NCI-H128 (cell line): Measurements from ENCODE around the gene TIAM2.
"Not testable (repeated sequence)": the region's sequence is repeated elsewhere in the genome, so short reads cannot be mapped to it uniquely, and the experiment has no call there.

Experiments
- DNase-seq: peaks from one replicate; lab custom pipeline; 2025; ENCODE audit not compliant: unreplicated experiment; lab: John Stamatoyannopoulos, UW

Gene TIAM2

DNA sequence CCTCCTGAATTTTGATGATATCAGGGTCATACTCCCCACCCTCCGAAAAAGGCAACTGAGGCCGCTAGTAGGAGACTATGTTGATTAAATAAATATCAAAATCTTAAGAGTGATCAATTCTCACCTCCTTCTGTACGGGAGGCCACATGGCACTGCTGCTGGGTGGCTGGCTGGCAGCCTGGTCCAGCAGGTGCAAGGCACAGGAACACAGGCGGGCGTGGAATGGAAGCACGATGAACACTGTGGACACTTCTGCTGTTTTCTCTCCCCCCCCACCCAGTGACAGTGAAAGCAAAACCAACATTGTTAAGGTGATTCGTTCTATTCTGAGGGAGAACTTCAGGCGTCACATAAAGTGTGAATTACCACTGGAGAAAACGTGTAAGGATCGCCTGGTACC, 259.0 kb downstream of the TIAM2 start:
- no peak for DNase-seq

DNA sequence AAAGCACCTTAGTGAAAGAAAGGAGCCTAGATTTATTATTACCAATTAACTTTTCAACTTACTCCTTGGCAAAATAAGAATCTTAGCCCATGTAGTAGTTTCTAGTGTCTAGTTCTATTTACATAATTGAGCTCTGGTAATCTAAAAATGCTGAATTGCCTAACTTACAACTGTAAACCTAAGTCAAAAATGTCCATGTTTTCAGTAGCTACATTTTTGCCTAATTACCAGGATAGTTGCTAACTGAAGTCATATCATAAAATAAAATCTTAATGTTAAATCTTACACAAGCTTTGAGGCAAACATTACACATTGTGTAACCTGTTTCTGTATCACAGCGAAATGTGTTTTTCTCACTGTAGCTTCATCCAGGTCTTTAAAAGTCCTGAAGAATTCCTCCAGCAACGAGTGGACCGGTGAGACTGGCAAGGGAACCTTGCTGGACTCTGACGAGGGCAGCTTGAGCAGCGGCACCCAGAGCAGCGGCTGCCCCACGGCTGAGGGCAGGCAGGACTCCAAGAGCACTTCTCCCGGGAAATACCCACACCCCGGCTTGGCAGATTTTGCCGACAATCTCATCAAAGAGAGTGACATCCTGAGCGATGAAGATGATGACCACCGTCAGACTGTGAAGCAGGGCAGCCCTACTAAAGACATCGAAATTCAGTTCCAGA, 261.1 kb downstream of the TIAM2 start:
- no peak for DNase-seq

DNA sequence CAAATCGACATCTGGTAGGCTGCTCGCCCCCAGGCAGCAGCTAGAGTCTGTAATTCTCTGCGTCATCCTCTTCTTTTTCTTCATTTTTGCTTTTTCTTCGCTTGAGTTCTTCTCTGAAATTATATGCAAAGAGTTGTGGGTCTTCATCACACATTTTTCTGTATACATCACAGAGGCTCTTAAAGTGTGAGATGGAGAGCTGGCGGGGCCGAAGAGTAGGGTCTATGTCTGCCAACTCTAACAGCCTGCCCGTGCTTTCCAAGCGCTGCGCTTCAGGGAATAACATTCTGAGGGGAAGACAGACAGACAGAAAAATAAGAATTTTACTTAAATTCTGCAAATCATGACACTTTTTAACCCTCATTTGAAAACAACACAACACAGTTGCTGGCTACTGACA, 262.7 kb downstream of the TIAM2 start:
- no peak for DNase-seq

DNA sequence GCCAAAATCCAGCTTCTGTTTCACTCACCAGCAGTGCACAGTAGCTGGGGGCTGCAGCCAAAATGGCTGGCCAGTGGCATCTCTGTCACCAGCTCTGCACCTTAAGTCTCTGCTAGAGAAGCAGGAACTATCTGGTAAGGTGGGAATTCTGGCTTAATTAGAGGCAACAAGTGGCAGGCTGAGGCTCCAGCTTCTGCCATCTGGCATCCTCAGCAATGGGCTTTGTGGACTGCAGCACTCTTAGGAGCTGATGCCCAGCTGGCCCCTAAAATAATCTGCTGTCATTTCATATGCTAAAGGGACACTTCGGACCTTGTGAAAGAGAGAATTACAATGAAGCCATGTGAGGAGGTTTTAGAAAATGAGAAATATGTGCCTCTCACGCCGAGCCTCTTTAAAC, 264.1 kb downstream of the TIAM2 start:
- no peak for DNase-seq

DNA sequence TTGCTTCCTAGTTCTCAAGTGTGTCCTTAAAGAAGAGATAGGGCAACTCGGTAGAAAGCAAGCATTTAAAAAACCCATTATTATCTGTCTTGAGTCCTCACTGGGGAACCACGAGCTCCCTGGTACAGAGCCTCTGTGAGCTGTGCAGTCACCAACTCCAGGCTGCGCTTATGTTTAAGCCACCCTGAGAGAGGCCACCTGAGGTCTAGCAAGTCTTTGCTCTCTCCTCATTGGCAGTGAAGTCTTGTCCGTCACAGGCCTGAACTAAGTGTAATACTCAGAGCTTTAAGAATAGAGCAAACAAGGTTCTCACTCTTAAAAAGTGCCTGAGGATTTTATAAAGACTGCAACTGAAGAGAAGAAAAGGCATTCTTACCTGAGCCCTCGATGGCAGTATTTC, 264.8 kb downstream of the TIAM2 start:
- no peak for DNase-seq

DNA sequence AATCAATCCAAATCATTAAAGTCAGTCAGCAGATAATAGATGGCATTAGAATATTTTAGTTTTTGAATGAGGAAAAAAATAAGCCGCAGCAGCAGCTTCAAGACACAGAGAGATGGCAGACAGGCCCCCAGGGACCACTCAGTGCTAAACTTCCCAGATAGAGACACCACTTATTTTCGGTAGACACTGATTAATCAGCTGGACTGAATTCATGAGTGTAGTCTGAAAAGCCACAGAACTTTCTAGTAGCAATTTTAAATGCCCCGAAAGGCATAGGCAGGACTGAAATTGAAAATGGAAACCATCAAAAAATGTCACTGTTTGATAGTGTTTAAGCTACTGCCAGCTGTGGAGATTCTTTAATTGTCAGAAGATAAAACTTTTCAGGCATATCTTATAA, 265.6 kb downstream of the TIAM2 start:
- DNase-seq, result no peak

DNA sequence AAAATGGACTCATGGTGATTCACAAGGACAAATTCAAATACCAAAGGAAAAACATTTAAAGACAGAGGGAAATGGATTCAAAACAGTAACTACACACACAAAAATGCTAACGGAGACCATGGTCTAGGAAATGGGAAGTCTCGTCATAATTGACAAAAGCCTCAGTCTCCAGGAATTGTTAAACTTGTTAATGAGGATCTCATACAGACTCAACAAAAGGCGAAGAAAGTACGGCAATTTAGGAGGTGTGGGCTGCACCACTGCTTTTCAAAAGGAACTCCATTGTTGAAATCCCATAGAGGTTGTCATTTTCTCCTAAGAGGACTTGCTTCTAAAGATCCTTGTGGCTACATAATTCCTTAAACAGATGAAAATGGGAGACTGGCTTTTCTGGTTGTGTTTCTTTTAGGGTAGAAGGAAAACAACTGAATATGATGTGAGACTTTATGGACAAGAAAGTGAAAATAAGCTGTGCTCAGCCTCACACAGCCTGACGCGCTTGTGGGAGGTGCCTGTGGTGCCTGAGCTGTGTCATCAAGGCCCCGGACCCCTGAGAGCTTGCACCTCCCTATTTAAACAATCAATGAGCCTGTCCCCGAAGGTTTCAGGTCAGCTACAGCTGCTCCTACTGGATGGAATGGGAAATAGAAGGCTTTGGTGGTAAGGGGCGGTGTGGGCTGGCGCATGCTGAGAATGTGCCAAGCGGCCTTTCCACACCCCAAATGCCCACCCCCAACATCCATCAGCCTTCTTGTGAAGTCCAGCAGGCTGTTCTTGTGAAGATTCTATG, 266.2 kb downstream of the TIAM2 start:
- DNase-seq, result no peak

DNA sequence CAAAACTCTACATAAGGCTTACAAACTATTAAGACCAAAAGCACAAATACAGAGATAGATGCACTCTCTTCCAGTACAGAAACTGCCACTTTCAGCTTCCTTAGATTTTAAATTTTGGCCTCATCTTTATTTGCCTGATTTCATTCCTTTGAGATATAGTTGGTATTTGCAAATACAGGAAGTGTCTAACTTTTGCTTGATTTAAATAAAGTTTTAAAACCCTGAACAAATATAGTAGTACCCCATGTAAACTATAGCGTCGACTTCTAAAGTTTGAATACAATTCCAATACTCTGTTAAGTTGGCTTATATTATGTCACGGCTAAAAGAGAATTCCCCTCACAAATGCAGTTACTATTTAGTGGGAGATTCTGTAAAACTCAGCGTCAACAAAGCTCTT, 267.5 kb downstream of the TIAM2 start:
- no peak for DNase-seq

DNA sequence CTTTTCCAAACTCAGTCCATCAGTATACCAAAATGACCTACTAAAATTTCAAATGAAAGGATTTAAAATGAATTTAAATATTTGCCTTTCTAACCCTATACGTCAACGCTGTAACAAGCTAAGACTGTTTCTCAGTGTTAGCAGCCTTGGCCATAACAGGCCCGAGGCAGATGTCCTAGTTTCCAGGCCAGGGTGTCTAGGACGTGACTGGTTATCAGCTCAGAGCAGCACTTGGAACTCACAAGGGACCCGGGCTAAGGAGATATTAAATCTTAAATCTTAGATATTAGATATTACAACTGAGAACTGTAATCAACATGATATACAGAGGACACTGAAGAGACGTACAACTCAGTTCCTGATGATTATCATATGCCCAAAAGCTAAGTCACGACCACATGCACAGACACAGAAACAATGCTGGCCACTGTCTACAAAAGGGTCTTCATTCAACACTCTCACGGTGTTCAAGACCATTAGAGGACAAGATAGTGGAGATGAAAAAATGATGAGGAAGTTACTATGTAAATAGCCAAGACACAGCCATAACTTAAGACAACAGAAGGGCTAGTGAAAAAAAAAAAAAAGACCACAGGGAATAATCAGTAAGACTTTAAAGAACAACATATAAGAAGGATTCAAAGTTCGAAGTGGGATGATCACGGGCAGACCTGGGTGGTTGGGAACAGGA, 268.4 kb downstream of the TIAM2 start, which contains the start of gene CLDN20:
CLDN20 (plus strand) TSS at position 641 of the 691 bp plus-strand sequence. CDS start 11,707 bp downstream, outside the sequence.
- DNase-seq, result no peak

DNA sequence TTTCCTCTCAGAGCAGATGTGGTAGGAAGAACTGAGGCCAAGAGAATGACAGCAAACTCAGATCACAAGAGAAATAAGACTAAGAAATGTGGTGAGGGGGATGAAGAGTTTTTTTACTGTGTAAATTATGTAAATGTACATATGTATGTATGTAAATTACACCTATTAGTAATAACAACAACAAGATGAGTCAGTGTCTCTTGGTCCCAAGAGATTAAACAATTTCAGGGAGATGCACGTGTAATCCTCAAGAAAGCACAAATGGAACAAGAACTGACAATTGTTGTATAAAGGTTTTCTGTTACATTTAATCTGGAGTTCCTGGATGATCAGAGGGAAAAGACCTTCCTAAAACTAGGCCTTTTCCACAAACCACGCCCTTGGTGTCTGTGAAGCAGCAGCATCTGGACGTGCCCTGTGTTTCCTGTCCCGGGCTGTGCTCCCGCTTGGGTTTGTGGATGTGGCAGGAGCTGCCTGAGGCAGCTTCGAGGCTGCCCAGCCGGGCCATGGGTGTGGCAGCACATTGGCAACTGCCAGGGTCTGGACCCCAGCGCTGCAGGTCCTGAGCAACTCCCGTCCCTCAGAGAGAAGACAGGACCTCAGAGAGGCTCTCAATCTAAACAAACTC, 269.7 kb downstream of the TIAM2 start:
- no peak for DNase-seq

DNA sequence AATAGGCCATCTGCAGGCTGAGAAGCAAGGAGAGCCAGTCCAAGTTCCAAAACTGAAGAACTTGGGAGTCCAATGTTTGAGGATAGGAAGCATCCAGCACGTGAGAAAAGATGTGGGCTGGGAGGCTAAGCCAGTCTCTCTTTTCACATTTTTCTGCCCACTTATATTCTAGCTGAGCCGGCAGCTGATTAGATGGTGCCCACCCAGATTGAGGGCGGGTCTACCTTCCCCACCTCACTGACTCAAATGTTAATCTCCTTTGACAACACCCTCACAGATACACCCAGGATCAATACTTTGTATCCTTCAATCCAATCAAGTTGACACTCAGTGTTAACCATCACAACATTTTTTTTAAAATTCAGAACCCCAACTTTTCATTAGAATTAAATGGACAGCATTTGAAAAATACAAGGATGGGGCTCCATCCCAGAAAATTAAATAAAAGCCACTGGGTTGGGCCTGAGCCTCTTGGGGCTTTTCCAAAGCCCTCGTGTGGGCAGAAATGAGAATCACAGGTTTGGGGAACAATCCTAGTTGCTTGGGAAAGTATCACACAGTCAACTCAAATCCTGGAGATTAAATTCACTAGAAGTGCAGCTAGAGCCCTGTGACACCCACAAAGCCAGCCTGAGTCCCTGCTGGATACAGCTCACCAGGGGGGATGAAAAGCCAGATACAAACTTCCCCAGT, 270.9 kb downstream of the TIAM2 start:
- DNase-seq, result no peak

DNA sequence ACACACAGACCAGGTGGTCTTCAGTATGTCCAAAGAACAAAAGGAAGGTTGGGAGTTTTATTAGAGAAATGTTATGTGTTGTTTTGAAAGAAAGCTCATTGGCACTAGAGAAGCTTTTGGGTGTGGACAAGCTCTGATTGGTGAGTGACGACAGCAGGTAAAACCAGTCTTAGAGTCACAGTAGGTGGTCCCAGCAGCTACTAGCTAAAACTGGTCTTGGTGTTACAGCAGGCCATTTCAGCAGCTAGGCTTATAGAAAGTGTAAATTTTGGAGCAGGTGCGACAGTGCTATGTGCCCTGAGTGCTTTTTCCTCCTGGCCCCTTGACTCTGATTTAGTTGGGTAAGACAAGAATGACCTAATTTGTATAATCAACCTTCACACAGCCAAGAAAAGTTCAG, 272.3 kb downstream of the TIAM2 start:
- no peak for DNase-seq

DNA sequence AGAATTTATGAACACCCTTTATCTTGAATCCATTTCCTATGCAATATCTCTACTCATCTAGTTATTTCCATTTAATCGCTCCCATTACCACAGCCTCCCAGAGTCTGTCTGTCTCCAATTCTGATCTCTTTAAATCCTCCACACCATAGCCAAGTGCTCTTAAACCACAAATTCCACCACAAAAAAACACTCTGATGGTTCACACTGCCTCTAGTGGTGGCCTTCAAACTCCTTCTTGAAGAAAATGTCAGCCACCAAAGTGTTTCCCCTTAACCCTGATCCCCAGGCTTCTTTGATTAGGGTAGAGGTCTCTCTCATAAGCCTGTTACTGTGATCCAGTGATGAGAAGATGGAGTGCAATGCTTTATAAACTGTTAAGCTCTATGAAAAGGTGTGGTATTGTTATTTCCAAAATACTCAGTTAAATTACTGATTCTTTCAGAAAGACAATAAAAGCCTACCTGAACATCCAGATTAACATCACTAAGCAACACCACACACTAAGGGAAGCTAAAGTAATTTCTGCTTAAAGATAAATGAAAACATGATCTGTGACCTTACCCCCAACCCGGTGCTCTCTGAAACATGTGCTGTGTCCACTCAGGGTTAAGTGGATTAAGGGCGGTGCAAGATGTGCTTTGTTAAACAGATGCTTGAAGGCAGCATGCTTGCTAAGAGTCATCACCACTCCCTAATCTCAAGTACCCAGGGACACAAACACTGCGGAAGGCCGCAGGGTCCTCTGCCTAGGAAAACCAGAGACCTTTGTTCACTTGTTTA, 273.2 kb downstream of the TIAM2 start:
- not testable (repeated sequence) for DNase-seq

DNA sequence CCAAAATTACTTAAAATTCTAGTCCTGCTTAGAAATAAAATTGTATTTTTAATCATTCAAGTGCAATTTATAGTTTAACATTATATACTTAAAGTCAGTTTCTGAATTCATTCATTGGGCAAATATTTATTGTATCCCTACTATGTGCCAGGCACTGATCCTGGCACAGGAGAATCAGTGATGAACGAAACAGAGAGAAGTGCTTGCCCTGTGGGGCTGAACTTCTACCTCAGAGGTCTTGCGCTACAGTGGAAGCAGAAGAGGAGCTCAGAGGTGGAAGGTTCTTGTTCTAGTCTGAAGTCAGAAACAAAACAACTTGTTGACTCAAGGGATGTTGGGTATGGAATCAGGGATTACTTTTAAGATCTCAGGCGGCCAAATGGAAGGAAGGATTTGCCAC, 274.6 kb downstream of the TIAM2 start:
- DNase-seq, result no peak

DNA sequence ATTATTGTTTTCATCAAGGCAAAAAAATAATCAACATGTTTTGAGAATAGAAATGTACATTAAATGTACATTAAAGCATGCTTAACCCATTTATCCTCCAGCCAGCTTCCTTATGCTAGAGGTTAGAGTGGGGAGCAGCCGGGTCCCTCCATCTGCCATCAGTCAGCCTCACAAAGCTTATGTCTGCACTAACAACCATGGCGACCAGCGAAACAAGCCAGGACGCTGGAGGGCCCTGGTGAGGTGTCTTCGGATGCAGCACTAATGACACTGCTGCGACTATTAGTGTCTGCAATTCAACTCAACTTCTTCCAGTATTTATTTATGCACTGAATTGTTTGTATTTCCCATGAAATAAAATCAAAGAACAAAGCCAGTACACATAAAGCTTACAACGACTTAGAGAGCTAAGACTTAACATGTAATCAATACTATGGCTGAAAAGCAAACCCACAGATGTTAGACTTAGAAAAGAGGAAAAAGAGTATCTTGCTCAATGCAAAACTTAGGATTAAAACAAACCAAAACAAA, 275.5 kb downstream of the TIAM2 start:
- no peak for DNase-seq

DNA sequence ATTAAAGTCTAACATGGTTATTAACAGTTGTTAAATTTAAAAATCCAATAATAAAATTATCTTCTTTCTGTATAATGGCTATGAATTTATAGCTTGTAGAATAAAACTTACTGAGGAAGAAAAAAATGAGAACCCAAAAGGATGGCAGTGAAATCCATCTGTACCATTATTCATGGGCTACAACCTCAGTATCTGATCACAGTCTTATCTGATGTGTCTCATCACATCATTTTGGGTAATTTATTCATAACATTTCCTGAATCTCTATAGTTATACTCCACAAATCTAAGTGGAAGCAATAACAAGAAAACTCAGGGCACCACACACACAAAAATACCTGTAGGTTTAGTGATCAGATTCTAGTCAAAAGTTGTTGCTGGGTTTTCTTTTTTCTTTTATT, 276.0 kb downstream of the TIAM2 start:
- no peak for DNase-seq

DNA sequence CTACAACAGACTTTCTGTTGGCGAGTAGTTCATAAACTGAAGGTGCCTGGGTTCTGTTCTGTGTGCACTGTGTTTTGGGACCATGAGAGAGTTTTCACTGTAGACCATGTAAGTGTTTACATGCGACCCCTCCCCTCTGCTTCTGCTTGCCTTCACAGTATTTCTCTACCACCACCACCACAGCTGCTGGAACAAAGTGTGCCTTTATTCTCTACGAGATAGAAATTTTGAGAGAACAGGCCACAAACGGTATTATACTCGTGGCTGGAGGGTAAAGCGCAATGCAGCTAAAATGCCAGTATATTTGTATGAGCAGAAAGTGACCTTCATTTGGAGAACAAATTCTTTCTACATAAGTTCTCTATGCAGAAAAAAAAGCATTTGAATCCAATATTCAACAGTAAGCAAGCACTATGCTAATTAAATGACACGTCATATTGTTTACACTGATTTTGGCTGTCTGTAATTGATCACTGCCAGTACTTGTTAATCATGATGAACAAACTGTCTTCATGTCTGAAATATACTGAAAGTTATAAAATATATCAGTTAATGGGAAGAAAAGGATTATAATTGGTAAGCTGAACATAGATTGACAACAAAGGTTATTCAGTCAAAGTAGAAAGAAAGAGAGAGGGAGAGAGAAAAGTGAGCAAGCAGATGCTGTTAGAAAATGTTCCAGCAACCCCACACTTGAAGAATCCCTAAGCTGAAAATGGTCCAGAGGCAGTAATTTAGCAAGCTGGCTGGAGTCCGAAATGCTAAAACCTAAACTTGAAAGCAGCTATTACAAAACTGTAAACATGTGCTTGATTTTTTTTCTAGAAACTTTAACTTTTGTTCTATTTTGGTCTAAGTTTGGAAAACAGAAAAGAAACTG, 277.5 kb downstream of the TIAM2 start:
- no peak for DNase-seq

DNA sequence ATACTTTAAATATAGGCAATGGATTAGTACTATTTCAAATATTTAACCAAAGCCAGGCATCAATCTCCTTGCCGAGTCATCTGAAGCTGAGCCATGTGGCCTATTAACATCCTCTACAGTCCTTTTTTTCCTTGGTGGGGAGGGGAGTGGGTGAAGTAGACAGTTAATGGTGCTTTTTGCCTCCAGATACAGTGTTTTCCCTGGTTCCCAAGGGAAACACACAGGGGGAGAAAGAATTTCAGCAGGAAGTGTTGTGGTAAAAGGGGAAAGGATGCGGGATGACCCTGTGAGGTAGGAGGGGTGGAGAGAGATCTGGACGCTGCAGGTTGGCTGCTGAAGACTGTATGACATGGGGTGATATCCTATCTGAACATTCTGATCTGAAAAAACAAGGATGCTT, 278.3 kb downstream of the TIAM2 start:
- DNase-seq, result no peak

DNA sequence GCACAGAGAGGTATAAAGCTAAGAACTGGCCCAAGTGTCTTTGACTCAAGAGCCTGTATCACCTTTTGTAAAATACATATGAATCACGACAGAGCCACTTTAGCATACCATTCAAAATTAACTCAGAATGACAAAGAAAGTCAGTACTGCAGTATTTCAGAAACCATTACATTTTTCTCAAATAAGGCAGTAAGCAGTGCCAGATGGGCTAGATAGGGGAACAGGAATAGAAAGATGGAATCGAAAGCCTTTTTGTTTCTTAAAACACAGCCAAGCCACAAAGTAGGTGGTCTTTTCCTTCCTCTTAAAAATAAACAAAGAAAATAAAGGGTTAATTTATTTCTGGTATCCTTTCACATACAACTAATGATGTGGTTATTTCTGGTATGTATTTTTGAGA, 279.0 kb downstream of the TIAM2 start:
- no peak for DNase-seq
